Thyroid gland (tissue), 4 donors: ENCODE results near the gene SCAMP3.

Experiments
- CTCF ChIP-seq, 6 experiments: fragments of 200-600 bp in 3 of 6; fragments of 450-650 bp in 3 of 6; sonication (generic) in 3 of 6; IDR thresholded peaks; one replicate each; pipeline ENCODE4 v1.5.1; 2016 to 2019; ENCODE audit warnings: antibody characterized with exemption in 6 of 6, mild to moderate bottlenecking in 2 of 6, inconsistent platforms in 1 of 6, moderate library complexity in 1 of 6
- POLR2A ChIP-seq, 2 donors: fragments of 450-650 bp; IDR thresholded peaks; one replicate each; pipeline ENCODE4 v1.6.1; 2017; ENCODE audit warnings: antibody characterized with exemption in 2 of 2, mild to moderate bottlenecking in 2 of 2, moderate library complexity in 1 of 2

GRCh38 chr1:155296661-155297060 lies 34.5 kb upstream of the SCAMP3 start:
- TF ChIP-seq CTCF (IDR thresholded peaks at IDR 0.05) = no peak
- no peak for TF ChIP-seq POLR2A (IDR thresholded peaks at IDR 0.05)
